H1 (cell line): ENCODE measurements around the gene ARAP3. TPM values are rescaled to one million over a fixed set of nuclear protein-coding genes. Genes with fewer than 3 reads are reported as not detected.
A peak's percentile ranks its signal among the peaks of the same experiment; 100 is the strongest.

ENCODE experiments used
- ATF3 ChIP-seq: IDR thresholded peaks from 2 replicates; pipeline ENCODE4 v1.6.1; 2011; ENCODE audit warnings: low read depth, mild to moderate bottlenecking, low read length; ENCODE audit not compliant: insufficient read depth
- CHD1 ChIP-seq: IDR thresholded peaks from 2 replicates; pipeline ENCODE4 v1.6.1; 2012; ENCODE audit warnings: low read depth, low read length, improper control_type of control experiment
- CHD7 ChIP-seq: fragments of 300-600 bp; sonication (generic); IDR thresholded peaks from 2 replicates; pipeline ENCODE4 v1.7.1; 2012; ENCODE audit warnings: low read length, moderate library complexity, mild to moderate bottlenecking, inconsistent platforms; ENCODE audit not compliant: insufficient replicate concordance
- CTBP2 ChIP-seq: IDR thresholded peaks from 2 replicates; pipeline ENCODE4 v1.7.0; 2011; ENCODE audit warnings: borderline replicate concordance, mild to moderate bottlenecking, moderate library complexity, mixed read lengths, low read length; ENCODE audit not compliant: insufficient read depth, insufficient read length
- EZH2 ChIP-seq: fragments of 200-600 bp; sonication (generic); IDR thresholded peaks from 2 replicates; pipeline ENCODE4 v1.7.1; 2012; ENCODE audit warnings: low read depth, mild to moderate bottlenecking, moderate library complexity, low read length, inconsistent platforms; ENCODE audit not compliant: severe bottlenecking
- POLR2A ChIP-seq, 2 experiments: IDR thresholded peaks; 1 replicate in 1 of 2; 2 replicates in 1 of 2; pipeline ENCODE4 v1.6.1; 2011; ENCODE audit warnings: low read depth in 2 of 2, low read length in 2 of 2, mild to moderate bottlenecking in 2 of 2; ENCODE audit errors: control extremely low read depth in 1 of 2
- POLR2AphosphoS5 ChIP-seq: IDR thresholded peaks from 2 replicates; pipeline ENCODE4 v1.6.1; 2011; ENCODE audit warnings: low read depth, low read length
- RXRA ChIP-seq: IDR thresholded peaks from 2 replicates; pipeline ENCODE4 v1.6.1; 2011; ENCODE audit warnings: low read depth, mild to moderate bottlenecking, low read length, moderate library complexity; ENCODE audit not compliant: insufficient read depth
- TAF7 ChIP-seq: optimal IDR thresholded peaks from 2 replicates; pipeline ENCODE3; 2011; ENCODE audit warnings: low read depth, mild to moderate bottlenecking, inconsistent platforms, low read length, moderate library complexity, borderline replicate concordance
- polyA plus RNA-seq, 7 experiments: library from polyadenylated mRNA; depleted of rRNA in 3 of 7; stranded (reverse) in 5 of 7; unstranded in 2 of 7; fragments of >200 nt in 5 of 7; fragments of 200-250 nt in 2 of 7; gene quantifications; 1 replicate in 5 of 7; 2 replicates in 1 of 7; 4 replicates in 1 of 7; pipeline versions ENCODE4 v1.2.1 to v1.2.3, GENCODE V29; 2011 to 2013; ENCODE audit warnings: missing spikeins in 2 of 7, mixed read lengths in 2 of 7
- total RNA-seq: library from RNA; stranded (reverse); fragmentation: NEBNext Ultra II Directional; extraction: Animal tissue kit (Norgen Biotek cat#: 25700); gene quantifications from 2 replicates; pipeline ENCODE4 v1.2.1, GENCODE V29; 2021

ARAP3 gene
- total and polyA plus RNA-seq, 2 of the 8 experiments (the other 6 are each of a cell fraction or from before 2014, with no cell fraction given), result 14.4 to 48.6 TPM

GRCh38 chr5:141618804-141619554, 63.1 kb downstream of the ARAP3 start, which contains the start of gene DIAPH1 (continued):
- TF ChIP-seq CHD7 (no peak), CTBP2 (peak; percentile 91), EZH2 (no peak), POLR2A (IDR thresholded peaks at IDR 0.05; ENCODE audit: control extremely low read depth in 1 of 2, low read depth in 2 of 2, low read length in 2 of 2) (peak in 1 of 2 experiments; percentile 74; a peak in 1 of 3 replicates), CHD1 (peak; percentile 89), TAF7 (peak; percentile 79), ATF3 (peak; percentile 54; the same call in 1 of the 2 replicates), RXRA (no peak), POLR2AphosphoS5 (peak; percentile 37; the same call in 1 of the 2 replicates)
